Panc1 (cell line): ENCODE results near the gene CHL1. TPM values are rescaled to one million over a fixed set of nuclear protein-coding genes. Genes with fewer than 3 reads are reported as not detected.

Source experiments
- ATAC-seq: fragments of 200-7000 bp; cut with Tn5 transposase; 2 replicates; pipeline ENCODE4 v1.9.1; 2020; ENCODE audit warnings: mild to moderate bottlenecking, moderate library complexity
- BruUV-seq: library from RNA; stranded (reverse); fragments of 400-500 nt; replicated peaks from 2 replicates; lab custom pipeline; 2021; lab: Mats Ljungman, UMichigan
- CTCF ChIA-PET: fragments of 300-600 bp; sonication (Branson Sonifier 250); formaldehyde crosslinking; loops from one replicate; lab custom pipeline; 2022; ENCODE audit warnings: antibody characterized with exemption; lab: Charles Lee
- POLR2A ChIA-PET: fragments of 300-600 bp; sonication (Branson Sonifier 250); formaldehyde crosslinking; loops from one replicate; lab custom pipeline; 2022; ENCODE audit warnings: antibody characterized with exemption; lab: Charles Lee
- DNase-seq: peaks from one replicate; pipeline ENCODE4 v3.0.0-alpha.2; 2010; ENCODE audit warnings: low read depth, low spot score
- H3K27ac ChIP-seq: 2 replicates; pipeline ENCODE4 v1.5.1; 2011; ENCODE audit warnings: mild to moderate bottlenecking, low read length, inconsistent platforms
- H3K27me3 ChIP-seq: fragments of 200-500 bp; sonication (Bioruptor generic); 2 replicates; pipeline ENCODE4 v1.6.0; 2014; ENCODE audit warnings: low read length, inconsistent platforms; ENCODE audit not compliant: control insufficient read depth, insufficient read depth
- H3K36me3 ChIP-seq: fragments of 200-500 bp; sonication (Bioruptor generic); 2 replicates; pipeline ENCODE4 v1.5.1; 2014; ENCODE audit warnings: inconsistent platforms, mild to moderate bottlenecking, low read length, moderate library complexity; ENCODE audit not compliant: control insufficient read depth, insufficient read depth
- H3K4me1 ChIP-seq: 2 replicates; pipeline ENCODE4 v1.5.1; 2011; ENCODE audit warnings: inconsistent platforms, mild to moderate bottlenecking, low read length, moderate library complexity; ENCODE audit not compliant: control insufficient read depth, insufficient read depth
- H3K4me3 ChIP-seq, 2 experiments: 2 replicates each; pipeline ENCODE4 v1.5.1; 2011 to 2012; ENCODE audit warnings: low read depth in 2 of 2, low read length in 2 of 2, mild to moderate bottlenecking in 2 of 2, inconsistent platforms in 1 of 2, moderate library complexity in 1 of 2
- H3K9me3 ChIP-seq: fragments of 200-500 bp; sonication (Bioruptor generic); 2 replicates; pipeline ENCODE4 v1.5.1; 2014; ENCODE audit warnings: low read depth, mild to moderate bottlenecking, inconsistent platforms, low read length, moderate library complexity; ENCODE audit not compliant: control insufficient read depth, insufficient read depth
- POLR2AphosphoS5 ChIP-seq: IDR thresholded peaks from 2 replicates; pipeline ENCODE4 v1.6.1; 2012; ENCODE audit warnings: mild to moderate bottlenecking, low read depth, low read length, moderate library complexity
- SIN3A ChIP-seq: IDR thresholded peaks from 2 replicates; pipeline ENCODE4 v1.6.1; 2012; ENCODE audit warnings: low read depth, mild to moderate bottlenecking, low read length, moderate library complexity, borderline replicate concordance; ENCODE audit not compliant: insufficient read depth
- TCF7L2 ChIP-seq: IDR thresholded peaks from 2 replicates; pipeline ENCODE4 v1.6.1; 2011; ENCODE audit warnings: mild to moderate bottlenecking, low read depth, low read length, inconsistent platforms
- in situ Hi-C: cut with HindIII; loops from 2 replicates; pipeline ENCODE4 v1.10.0; 2016; ENCODE audit warnings: low sequenced_read_pairs, low pct_unique_long_range_greater_than_20kb
- intact Hi-C: fragments of 100-400 bp; cut with micrococcal nuclease; formaldehyde crosslinking; loops from one replicate; pipeline ENCODE4 v1.10.0; 2022; ENCODE audit not compliant: unreplicated experiment
- total RNA-seq: library from RNA; stranded (reverse); gene quantifications from one replicate; pipeline ENCODE4 v1.2.1, GENCODE V29; 2021; ENCODE audit not compliant: unreplicated experiment
- TF ChIP-seq, protein P1 (sequence below), 2 experiments: IDR thresholded peaks; 2 replicates each; pipeline ENCODE4 v1.6.1; 2011 to 2012; ENCODE audit warnings: low read depth in 2 of 2, control low read depth in 1 of 2, low read length in 1 of 2, mild to moderate bottlenecking in 1 of 2, moderate library complexity in 1 of 2; ENCODE audit not compliant: insufficient read depth in 1 of 2
- TF ChIP-seq, protein P2 (sequence below): fragments of 450-650 bp; IDR thresholded peaks from 2 replicates; pipeline ENCODE4 v1.5.1; 2017; ENCODE audit warnings: mild to moderate bottlenecking

CHL1 gene
- total RNA-seq, 1 experiment from 2014 or later, result not detected

- TF ChIP-seq TCF7L2, result no peak
- TF ChIP-seq POLR2AphosphoS5, result no peak
- no peak for TF ChIP-seq SIN3A
- TF ChIP-seq, protein P1, sequence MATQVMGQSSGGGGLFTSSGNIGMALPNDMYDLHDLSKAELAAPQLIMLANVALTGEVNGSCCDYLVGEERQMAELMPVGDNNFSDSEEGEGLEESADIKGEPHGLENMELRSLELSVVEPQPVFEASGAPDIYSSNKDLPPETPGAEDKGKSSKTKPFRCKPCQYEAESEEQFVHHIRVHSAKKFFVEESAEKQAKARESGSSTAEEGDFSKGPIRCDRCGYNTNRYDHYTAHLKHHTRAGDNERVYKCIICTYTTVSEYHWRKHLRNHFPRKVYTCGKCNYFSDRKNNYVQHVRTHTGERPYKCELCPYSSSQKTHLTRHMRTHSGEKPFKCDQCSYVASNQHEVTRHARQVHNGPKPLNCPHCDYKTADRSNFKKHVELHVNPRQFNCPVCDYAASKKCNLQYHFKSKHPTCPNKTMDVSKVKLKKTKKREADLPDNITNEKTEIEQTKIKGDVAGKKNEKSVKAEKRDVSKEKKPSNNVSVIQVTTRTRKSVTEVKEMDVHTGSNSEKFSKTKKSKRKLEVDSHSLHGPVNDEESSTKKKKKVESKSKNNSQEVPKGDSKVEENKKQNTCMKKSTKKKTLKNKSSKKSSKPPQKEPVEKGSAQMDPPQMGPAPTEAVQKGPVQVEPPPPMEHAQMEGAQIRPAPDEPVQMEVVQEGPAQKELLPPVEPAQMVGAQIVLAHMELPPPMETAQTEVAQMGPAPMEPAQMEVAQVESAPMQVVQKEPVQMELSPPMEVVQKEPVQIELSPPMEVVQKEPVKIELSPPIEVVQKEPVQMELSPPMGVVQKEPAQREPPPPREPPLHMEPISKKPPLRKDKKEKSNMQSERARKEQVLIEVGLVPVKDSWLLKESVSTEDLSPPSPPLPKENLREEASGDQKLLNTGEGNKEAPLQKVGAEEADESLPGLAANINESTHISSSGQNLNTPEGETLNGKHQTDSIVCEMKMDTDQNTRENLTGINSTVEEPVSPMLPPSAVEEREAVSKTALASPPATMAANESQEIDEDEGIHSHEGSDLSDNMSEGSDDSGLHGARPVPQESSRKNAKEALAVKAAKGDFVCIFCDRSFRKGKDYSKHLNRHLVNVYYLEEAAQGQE (IDR thresholded peaks at IDR 0.05; ENCODE audit: insufficient read depth in 1 of 2, low read depth in 2 of 2, low read length in 1 of 2), result no peak
- TF ChIP-seq, protein P2, sequence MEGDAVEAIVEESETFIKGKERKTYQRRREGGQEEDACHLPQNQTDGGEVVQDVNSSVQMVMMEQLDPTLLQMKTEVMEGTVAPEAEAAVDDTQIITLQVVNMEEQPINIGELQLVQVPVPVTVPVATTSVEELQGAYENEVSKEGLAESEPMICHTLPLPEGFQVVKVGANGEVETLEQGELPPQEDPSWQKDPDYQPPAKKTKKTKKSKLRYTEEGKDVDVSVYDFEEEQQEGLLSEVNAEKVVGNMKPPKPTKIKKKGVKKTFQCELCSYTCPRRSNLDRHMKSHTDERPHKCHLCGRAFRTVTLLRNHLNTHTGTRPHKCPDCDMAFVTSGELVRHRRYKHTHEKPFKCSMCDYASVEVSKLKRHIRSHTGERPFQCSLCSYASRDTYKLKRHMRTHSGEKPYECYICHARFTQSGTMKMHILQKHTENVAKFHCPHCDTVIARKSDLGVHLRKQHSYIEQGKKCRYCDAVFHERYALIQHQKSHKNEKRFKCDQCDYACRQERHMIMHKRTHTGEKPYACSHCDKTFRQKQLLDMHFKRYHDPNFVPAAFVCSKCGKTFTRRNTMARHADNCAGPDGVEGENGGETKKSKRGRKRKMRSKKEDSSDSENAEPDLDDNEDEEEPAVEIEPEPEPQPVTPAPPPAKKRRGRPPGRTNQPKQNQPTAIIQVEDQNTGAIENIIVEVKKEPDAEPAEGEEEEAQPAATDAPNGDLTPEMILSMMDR, result no peak
- intact Hi-C loops, result no loop called here
- Histone ChIP-seq H3K27me3 (no peaks in the 10 kb centered on the region), H3K9me3 (no peaks in the 10 kb centered on the region), H3K36me3 (no peaks in the 10 kb centered on the region), H3K4me3 (no peak overlapping the region), H3K27ac (no peak overlapping the region), H3K4me1 (no peaks in the 10 kb centered on the region)
- POLR2A ChIA-PET, result no interaction called here
- CTCF ChIA-PET, result no interaction called here
- ATAC-seq (no peak), DNase-seq (no peak)
- in situ Hi-C loops, result no loop called here
- no TSS peak for BruUV-seq
Observed at GRCh38 chr3:308597-309321, 112.2 kb downstream of the CHL1 start.

- H3K9me3 ChIP-seq, result no peaks in the 10 kb centered on the region
- H3K36me3 ChIP-seq, result no peaks in the 10 kb centered on the region
- ATAC-seq (no peak), DNase-seq (no peak)
- no peaks in the 10 kb centered on the region for H3K27me3 ChIP-seq
- no TSS peak for BruUV-seq
- no peak for TF ChIP-seq SIN3A
- CTCF ChIA-PET, result no interaction called here
- no peaks in the 10 kb centered on the region for H3K4me1 ChIP-seq
- intact Hi-C loops (no loop called here), in situ Hi-C loops (no loop called here)
- POLR2A ChIA-PET, result no interaction called here
- no peak overlapping the region for H3K27ac ChIP-seq
- no peak overlapping the region for H3K4me3 ChIP-seq
Observed at GRCh38 chr3:312160-312733, 115.7 kb downstream of the CHL1 start.

- DNase-seq, result no peak
- ChIA-PET CTCF (no interaction called here), POLR2A (no interaction called here)
- Histone ChIP-seq H3K9me3 (no peaks in the 10 kb centered on the region), H3K27me3 (no peaks in the 10 kb centered on the region), H3K27ac (no peak overlapping the region), H3K4me1 (no peaks in the 10 kb centered on the region), H3K4me3 (no peak overlapping the region), H3K36me3 (no peaks in the 10 kb centered on the region)
- intact Hi-C loops, result no loop called here
- BruUV-seq, result no TSS peak
- TF ChIP-seq, protein P2, result no peak
- TF ChIP-seq, protein P1 (IDR thresholded peaks at IDR 0.05; ENCODE audit: insufficient read depth in 1 of 2, low read depth in 2 of 2, low read length in 1 of 2), result no peak
- TF ChIP-seq SIN3A (no peak), POLR2AphosphoS5 (no peak), TCF7L2 (no peak)
- in situ Hi-C loops, result no loop called here
- no peak for ATAC-seq
Observed at GRCh38 chr3:312911-313310, 116.3 kb downstream of the CHL1 start.
